Measurements from ENCODE around the gene SLC7A8.

- TF ChIP-seq CTCF (optimal IDR thresholded peaks at IDR 0.05 in 1 of 3, IDR thresholded peaks at IDR 0.05 in 1 of 3, conservative IDR thresholded peaks at IDR 0.05 in 1 of 3; ENCODE audit: extremely low read depth in 1 of 3, insufficient read depth in 2 of 3, low read length in 3 of 3) = no peak
- TF ChIP-seq EZH2 (IDR thresholded peaks at IDR 0.05; ENCODE audit: low read length) = no peak
These were observed 46.8 kb downstream of the SLC7A8 start for GRCh38 chr14:23136566-23137133.

Data from keratinocyte (primary cell).